ENCODE results near the gene NPC1.

DNA sequence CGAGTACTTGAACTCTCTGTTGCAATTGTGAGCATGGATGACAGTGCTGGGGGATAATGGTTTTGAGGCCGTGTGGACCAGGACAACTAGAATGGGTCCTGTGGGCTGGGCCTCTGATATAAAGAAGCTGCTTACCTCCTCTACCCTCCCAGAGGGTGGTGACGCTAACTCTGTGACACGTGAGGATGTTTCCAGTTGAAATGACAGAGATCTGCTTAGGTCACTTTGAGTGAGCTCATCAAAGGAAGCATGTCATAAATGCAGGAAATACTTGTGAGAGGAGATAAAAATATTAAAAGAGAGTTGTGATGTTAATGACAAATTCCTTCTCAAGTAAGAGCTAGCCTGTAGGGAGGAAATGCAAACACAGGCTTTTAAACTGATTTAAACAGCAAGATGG lies 66.6 kb downstream of the NPC1 start:
- no peak for TF ChIP-seq REST (IDR thresholded peaks at IDR 0.05; ENCODE audit: insufficient read depth in 1 of 2, low read depth in 2 of 2, low read length in 1 of 2)
- TF ChIP-seq, protein P1, sequence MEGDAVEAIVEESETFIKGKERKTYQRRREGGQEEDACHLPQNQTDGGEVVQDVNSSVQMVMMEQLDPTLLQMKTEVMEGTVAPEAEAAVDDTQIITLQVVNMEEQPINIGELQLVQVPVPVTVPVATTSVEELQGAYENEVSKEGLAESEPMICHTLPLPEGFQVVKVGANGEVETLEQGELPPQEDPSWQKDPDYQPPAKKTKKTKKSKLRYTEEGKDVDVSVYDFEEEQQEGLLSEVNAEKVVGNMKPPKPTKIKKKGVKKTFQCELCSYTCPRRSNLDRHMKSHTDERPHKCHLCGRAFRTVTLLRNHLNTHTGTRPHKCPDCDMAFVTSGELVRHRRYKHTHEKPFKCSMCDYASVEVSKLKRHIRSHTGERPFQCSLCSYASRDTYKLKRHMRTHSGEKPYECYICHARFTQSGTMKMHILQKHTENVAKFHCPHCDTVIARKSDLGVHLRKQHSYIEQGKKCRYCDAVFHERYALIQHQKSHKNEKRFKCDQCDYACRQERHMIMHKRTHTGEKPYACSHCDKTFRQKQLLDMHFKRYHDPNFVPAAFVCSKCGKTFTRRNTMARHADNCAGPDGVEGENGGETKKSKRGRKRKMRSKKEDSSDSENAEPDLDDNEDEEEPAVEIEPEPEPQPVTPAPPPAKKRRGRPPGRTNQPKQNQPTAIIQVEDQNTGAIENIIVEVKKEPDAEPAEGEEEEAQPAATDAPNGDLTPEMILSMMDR (IDR thresholded peaks at IDR 0.05), result no peak
- TF ChIP-seq POLR2AphosphoS5 (IDR thresholded peaks at IDR 0.05; ENCODE audit: low read depth, low read length), result no peak
- no peak for TF ChIP-seq SIN3A (IDR thresholded peaks at IDR 0.05; ENCODE audit: borderline replicate concordance, insufficient read depth, low read depth, low read length)
- TF ChIP-seq TCF7L2 (IDR thresholded peaks at IDR 0.05; ENCODE audit: low read depth, low read length), result no peak

All from Panc1 (cell line).